ENCODE measurements around the gene LRGUK. TPM values are rescaled to one million over a fixed set of nuclear protein-coding genes. Genes with fewer than 3 reads are reported as not detected.

Gene LRGUK
- polyA plus RNA-seq, 1 experiment = 0.07 TPM

DNA sequence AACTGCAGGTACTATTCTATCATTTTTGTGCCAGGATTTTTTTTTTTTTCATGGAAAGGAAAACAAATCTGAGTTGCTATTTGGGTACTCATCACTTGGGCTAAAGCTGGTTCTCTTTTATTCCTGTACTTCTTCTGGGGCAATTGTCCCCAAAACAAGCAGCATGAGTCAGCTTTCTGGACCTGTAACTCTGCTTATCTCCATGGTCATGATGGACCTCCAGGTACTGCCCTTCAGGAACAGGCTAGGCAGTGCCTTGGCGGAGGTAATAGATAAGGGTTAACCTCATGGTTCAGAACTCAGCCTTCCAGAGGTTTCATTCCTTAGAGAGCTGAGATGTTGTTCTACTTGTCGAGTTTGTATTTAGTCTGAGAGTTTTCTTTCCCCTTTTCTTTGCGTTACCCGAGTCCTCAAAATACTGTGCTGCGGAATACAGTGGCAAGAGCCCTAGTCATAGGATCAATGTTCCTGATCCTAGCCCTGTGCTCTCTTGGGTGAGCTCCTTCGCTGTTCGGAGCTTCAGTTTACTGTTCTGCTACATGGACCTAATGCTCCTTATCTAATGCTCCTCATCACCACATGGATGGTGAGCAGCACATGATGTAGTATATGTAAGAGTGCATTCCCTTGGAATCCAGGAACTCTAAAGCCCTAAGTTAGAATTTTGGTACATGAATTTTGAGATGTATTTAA is 74.6 kb downstream of the LRGUK start:
- no peak overlapping the region for H3K27ac ChIP-seq (ENCODE audit: low read depth, low read length)
- TF ChIP-seq, protein P1, sequence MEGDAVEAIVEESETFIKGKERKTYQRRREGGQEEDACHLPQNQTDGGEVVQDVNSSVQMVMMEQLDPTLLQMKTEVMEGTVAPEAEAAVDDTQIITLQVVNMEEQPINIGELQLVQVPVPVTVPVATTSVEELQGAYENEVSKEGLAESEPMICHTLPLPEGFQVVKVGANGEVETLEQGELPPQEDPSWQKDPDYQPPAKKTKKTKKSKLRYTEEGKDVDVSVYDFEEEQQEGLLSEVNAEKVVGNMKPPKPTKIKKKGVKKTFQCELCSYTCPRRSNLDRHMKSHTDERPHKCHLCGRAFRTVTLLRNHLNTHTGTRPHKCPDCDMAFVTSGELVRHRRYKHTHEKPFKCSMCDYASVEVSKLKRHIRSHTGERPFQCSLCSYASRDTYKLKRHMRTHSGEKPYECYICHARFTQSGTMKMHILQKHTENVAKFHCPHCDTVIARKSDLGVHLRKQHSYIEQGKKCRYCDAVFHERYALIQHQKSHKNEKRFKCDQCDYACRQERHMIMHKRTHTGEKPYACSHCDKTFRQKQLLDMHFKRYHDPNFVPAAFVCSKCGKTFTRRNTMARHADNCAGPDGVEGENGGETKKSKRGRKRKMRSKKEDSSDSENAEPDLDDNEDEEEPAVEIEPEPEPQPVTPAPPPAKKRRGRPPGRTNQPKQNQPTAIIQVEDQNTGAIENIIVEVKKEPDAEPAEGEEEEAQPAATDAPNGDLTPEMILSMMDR (IDR thresholded peaks at IDR 0.05; ENCODE audit: low read depth, low read length) = no peak
- no peak overlapping the region for H3K4me3 ChIP-seq (ENCODE audit: low read depth, low read length)
- ChIA-PET CTCF (no interaction called here), POLR2A (no interaction called here)
- H3K9me3 ChIP-seq (ENCODE audit: control insufficient read depth, insufficient read depth, low read length) = no peaks in the 10 kb centered on the region
- no peak for DNase-seq (ENCODE audit: low read depth, low spot score)
- no peaks in the 10 kb centered on the region for H3K27me3 ChIP-seq (ENCODE audit: control insufficient read depth, insufficient read depth, low read length)

DNA sequence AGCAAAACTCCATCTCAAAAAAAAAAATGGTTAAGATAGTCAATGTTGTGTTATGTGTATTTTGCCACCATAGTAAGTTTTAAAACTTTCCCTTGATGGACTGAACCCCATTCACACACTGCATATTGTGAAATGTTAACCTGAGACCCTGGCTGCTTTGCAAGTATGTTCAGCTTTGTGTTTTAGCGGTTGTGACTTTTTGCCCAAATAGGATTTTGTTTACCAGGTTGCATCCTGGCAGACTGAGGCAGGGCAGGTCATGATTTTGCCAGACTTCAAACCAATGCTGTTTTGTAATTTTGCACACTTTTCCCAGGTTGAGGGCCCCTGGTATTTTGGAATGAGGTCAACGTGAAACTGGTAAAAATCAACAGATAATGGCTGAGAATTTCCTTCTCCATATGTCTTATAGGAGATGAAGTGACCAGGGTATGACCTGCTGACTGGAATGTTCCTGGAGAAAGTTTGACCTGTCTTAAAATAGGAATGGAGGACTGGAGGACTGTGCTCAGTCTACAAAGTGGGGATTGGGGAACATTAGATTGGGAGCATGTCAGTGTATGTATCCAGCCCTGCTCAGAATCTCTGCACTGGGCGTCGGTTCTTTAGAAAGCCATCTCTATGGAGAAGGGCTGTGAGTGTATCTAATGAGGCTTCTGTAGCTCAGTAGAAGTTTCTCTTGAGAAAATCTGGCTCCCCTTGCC is 76.2 kb downstream of the LRGUK start:
- Histone ChIP-seq H3K27ac (ENCODE audit: low read depth, low read length) (no peak overlapping the region), H3K4me3 (ENCODE audit: low read depth, low read length) (no peak overlapping the region), H3K9me3 (ENCODE audit: control insufficient read depth, insufficient read depth, low read length) (no peaks in the 10 kb centered on the region), H3K27me3 (ENCODE audit: control insufficient read depth, insufficient read depth, low read length) (no peaks in the 10 kb centered on the region)
- ChIA-PET POLR2A (no interaction called here), CTCF (no interaction called here)
- TF ChIP-seq, protein P1 (IDR thresholded peaks at IDR 0.05; ENCODE audit: low read depth, low read length) = no peak
- no peak for DNase-seq (ENCODE audit: low read depth, low spot score)

DNA sequence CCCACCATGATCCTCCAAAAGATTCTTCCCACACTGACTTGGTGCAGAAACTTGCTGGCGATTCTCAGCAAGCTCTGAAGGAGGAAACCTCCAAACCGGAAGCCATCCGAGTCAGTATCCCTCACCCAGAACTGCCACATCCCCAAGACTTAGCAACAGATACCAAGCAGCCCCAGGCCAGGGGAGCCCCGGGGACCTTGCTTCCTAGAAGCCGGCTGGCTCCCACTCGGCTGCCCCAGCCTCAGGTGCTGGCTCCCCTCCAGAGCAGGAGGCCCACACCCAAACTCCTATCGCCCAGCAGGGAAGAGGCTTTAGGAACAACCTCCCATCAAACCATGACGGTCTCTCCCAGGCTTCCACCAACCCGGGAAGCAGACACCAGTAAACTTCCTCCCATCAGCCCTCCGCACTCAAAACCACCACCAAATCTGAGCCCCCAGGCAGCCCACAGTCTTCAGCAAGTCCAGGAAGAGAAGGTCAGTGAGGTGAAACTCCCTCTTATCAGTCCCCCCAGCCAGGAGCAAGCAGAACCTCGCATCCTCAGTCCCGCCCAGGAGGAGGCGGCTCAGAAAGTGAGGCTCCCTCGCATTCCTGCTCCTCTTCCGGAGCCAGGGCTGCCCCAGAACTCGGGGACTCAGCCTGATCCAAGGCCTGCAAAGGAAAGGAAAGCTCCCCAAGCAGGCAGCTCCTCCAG is 82.3 kb downstream of the LRGUK start:
- Histone ChIP-seq H3K27me3 (ENCODE audit: control insufficient read depth, insufficient read depth, low read length) (no peaks in the 10 kb centered on the region), H3K4me3 (ENCODE audit: low read depth, low read length) (no peak overlapping the region), H3K9me3 (ENCODE audit: control insufficient read depth, insufficient read depth, low read length) (no peaks in the 10 kb centered on the region; the same call in 1 of the 2 replicates), H3K27ac (ENCODE audit: low read depth, low read length) (no peak overlapping the region)
- ChIA-PET CTCF (no interaction called here), POLR2A (no interaction called here)
- TF ChIP-seq, protein P1 (IDR thresholded peaks at IDR 0.05; ENCODE audit: low read depth, low read length) = no peak
- no peak for DNase-seq (ENCODE audit: low read depth, low spot score)

DNA sequence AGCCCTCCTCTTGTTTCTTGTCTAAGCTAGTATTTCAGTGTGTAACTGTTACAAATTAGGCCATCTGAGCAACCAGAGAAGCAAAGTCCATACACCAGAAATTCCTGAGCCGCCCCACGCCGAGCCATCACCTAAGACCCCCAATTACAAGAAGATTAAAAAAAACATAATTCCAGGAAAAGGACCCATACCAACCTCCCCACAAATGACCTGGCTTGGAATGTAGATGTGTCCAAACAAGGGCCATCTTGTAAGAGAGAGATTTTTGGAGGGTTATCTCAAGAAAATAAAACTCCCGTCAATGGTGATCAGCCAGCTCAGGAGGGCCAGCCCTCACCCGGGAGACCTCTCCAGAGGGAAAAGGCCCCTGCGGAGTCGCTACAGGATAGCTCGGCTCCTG is 83.1 kb downstream of the LRGUK start:
- POLR2A ChIA-PET = interaction anchor here (0.5 kb wide), 1 partner anchor 325 kb away, joined by 7 read pairs; no protein-coding TSS in a partner anchor
- H3K9me3 ChIP-seq (ENCODE audit: control insufficient read depth, insufficient read depth, low read length) = no peaks in the 10 kb centered on the region; the same call in 1 of the 2 replicates
- CTCF ChIA-PET = no interaction called here
- H3K4me3 ChIP-seq (ENCODE audit: low read depth, low read length) = no peak overlapping the region
- no peak for DNase-seq (ENCODE audit: low read depth, low spot score)
- TF ChIP-seq, protein P1 (IDR thresholded peaks at IDR 0.05; ENCODE audit: low read depth, low read length) = no peak
- H3K27me3 ChIP-seq (ENCODE audit: control insufficient read depth, insufficient read depth, low read length) = no peaks in the 10 kb centered on the region
- H3K27ac ChIP-seq (ENCODE audit: low read depth, low read length) = no peak overlapping the region

All from AG04450 (cell line).